Lung microvascular endothelial cell (primary cell): Measurements from ENCODE around the gene MAST3. TPM values are rescaled to one million over a fixed set of nuclear protein-coding genes. Genes with fewer than 3 reads are reported as not detected.
A peak's percentile ranks its signal among the peaks of the same experiment; 100 is the strongest.

ENCODE experiments used
- DNase-seq, 2 donors: peaks; one replicate each; pipeline versions ENCODE4 v3.0.0 to v3.0.0-alpha.2; 2010; ENCODE audit warnings: low read depth in 2 of 2
- total RNA-seq: library from RNA; depleted of rRNA; stranded (reverse); fragments of >200 nt; gene quantifications from 2 replicates; pipeline ENCODE4 v1.2.1, GENCODE V29; 2014

MAST3 gene
- total RNA-seq, 1 donor from 2014 or later = 2.0 TPM

DNA sequence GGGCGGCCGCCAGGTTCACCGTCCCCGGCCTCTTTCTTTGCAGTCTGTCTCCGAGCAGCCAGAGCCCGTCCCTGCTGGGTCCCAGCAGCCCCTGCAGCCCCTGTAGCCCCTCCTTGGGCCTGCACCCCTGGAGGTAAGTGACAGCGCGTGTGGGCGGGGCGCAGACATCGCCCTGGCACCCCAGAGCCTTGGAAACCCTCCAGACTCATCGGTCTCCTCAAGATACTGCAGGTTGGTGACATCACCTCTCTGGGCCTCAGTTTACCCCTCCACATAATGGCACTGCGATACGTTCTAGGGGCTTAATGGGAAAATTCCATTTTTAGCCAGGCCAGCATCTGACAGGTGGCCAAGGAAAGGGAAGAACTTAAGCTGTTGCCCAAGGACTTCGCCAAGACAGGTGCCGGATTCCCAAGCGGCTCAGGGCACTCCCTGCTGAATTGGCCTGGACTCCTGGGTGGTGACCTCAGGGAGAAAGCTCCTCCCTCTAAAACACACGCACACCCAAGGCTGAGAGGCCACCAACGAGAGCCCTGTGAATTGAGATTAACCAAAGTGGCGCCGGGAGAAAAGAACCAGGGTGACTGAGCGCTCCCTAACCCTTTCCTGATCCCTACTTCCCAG, 13.1 kb downstream of the MAST3 start:
- no peak for DNase-seq

DNA sequence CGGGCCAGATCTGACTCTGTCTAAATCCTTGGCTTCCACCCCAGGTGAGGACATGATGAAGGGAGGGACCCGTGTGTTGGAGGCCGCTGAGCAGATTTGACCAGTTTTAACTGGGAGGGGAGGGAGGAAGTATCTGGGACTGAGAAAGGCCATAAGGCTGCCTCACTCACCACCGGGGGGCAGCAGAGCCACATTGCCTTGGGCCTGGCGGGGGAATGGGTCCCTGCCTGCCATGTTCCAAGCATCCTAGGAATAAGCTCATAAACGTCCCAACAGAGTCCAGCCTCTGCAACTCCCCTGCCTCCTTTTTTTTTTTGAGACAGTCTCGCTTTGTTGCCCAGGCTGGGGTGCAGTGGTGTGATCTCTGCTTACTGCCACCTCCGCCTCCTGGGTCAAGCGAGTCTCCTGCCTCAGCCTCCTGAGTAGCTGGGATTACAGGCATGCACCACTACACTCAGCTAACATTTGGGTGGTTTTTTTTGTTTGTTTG, 15.5 kb downstream of the MAST3 start:
- DNase-seq = peak; percentile 84 to 90

DNA sequence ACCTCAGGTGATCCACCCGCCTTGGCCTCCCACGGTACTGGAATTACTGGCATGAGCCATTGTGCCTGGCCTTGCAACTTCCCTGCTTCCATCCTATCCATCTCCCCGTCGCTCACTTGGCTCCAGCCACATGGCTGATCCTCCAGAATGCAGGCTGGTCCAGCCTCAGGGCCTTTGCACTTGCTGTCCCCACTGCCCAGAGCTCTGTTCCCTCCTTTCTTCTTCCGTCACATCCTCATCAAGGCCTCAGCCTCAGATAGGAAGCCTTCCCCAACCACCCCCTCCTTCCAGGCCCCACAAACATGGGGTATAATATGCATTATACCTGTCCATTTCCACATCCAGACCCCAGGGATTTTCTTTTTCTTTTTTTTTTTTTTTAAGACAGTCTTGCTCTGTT, 16.2 kb downstream of the MAST3 start:
- DNase-seq = no peak

DNA sequence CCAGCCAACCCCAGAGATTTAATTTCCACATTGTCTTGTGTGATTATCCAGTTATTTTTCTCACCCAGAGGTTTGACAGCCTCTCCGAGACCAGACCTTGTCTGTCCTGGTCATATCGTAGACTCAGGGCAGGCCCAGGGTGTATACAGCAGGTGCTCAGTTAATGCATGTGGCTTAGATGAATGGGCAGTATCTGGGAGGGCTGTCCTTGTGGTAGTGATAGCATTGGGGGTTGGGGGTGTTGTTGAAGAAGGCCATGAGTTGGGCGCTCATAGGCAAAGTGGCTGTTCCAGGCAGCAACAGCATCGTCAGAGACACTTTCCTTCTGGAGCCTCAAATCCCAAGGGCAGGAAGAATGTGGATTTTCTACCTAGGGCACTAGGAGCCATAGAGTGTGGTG, 16.9 kb downstream of the MAST3 start:
- DNase-seq = no peak

DNA sequence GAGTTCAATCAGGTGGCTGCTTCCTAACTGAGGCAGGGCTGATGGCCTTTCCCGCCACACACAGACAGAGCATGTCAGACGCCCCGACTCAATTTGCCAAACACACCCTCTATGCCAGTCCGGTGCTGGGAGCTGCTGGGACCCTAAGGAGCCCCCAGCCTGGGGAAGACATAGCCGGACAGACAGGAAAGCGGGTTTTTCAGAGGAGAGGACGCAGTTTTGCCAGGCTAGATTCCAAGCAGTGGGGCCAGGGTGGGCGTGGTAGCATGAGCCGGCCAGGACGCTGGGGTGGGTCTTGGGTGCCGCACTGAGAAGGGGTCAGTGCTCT, 19.8 kb downstream of the MAST3 start:
- DNase-seq = no peak

DNA sequence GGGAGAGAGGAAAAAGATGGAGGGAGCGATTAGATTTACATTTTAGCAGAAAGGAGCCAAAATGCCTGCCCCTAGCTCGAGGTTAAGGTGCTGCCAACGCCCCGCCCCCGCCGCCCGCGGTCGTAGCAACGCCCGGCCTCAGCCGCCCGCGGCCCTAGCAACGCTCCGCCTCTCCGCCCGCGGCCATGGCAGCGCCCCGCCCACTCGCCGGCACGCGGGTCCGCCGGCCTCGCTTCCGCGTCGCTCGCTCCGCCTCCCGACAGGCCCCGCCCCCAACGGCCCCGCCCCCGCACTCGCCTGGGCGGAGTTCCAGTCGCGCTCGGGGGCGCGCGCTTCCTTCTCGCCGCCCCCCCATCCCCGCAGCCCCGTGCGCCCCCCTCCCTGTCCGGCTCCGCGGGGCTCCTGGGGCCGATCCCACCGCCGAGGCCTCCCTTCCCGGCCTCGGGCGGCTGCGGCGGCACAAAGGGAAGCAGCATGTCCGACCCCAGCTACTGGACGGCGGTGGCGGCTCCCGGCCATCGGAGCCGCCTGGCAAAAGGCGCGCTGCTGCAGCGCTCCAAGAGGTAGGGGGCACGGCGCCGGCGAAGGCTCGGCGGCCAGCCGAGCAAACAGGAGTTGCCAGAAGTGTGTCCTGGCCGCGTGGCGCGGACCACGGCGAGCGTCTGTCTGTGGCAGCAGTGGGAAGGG, 20.3 kb downstream of the MAST3 start:
- peak; percentile 88 to 93 for DNase-seq

DNA sequence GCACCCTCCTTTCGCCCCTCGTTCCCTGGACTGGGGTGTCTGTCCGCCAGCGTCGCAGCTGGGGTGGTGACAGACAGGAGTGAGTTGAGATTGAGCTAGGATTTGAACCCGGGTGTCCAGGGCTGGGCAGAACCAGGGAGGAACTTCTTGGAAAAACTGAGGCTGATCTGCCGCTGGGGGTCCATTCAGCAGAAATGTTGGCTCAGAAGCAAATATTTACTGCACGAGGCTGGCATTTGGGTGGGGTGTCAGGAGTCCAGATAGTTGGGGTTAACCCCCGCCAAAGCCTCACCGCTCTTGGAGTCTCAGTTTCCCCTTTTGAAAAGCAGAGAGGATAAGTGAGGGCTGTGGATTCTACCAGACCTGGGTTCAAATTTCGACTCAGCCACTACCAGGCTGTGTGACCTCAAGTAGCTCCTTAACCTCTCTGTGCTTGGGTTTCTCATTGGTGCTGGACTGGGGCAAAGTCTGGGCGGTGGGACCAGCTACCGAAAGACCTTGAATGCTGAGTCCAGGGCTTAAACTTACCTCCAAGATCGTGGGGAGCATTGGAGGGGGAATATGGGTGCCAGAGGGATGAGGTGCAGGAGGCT, 20.9 kb downstream of the MAST3 start:
- DNase-seq = no peak

DNA sequence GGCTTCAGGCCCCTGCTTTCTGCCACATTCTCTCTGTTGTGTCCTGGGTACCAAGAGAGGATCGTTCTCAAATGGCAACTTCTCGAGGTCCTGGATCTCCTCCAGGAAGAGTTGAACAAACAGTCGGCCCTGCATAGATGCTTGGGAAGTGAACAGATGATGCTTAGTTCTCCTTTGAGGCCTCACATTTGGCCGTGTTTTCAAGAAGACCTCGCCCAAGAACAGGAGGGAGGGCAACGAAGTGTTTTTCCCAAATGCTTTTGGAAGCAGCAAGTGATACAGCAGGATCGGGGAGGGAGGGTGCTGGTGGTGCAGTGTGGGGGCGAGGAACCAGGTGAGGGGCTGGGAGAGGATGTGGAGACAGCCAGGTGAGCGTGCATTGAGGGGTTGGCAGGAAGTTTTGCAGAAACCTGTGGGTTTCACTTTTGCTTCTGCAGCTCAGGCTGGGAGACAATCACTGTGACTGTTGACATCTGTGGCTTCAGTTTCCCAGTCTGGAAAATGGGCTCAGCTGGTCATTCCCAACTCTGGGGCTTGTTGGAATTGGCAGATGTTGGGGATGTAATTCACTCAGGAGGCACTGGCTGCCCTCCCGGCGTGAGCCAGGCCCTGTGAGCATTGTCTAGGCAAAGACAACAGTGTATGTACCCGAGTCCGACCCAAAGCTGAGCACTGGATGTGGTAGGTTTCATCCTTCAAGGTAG, 21.6 kb downstream of the MAST3 start:
- DNase-seq = no peak

DNA sequence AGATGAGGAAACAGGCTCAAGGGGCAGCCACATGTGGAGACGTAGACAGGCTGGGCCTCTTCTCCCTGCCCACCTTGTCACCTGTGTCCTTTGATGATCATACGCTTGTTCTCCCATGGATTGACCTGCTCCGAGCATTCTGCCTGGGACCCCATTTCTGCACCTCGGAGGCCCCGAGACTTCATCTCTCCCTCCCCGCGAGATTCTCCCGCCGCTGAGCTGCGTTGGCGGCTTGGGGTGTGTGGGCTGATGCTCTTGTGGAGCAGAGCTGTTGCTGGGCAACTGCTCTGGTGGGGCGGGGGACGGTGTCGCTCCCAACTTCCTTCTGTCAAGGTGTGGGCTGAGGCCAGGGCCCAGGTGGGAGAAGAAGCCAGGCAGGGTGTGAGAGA, 22.1 kb downstream of the MAST3 start:
- DNase-seq = no peak

DNA sequence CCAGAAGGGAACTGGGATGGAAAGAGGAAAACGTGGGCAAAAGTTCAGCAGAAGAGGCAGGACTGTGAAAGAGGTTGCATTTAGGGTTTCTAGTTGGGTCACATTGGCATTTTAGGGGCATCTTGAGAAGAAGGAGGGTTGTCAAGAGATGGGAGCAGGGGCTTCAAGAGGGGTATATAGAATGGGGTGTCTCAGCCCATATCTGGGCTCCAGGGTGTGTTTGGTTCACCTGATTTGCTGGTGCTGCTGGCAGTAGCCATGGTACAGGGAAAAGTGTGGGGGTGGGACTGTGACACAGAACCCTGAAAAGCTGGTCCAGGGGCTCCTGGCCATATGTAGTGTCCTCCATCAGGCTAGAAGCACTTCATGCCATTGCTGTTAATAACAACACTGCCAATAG, 22.5 kb downstream of the MAST3 start:
- DNase-seq = no peak

DNA sequence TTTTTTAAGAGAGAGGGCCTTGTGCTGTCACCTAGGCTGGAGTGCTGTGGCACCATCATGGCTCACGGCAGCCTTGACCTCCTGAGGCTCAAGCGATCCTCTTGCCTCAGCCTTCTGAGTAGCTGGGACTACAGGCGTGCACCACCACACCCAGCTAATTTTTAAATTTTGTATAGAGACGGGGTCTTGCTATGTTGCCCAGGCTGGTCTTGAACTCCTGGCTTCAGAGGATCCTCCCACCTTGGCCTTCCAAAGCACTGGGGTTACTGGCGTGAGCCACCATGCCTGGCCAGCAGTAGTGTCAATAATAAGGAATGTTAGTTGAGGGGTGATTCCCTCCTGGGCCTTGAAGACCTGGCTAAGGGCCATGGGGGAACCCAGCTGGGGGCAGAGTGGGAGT, 23.6 kb downstream of the MAST3 start:
- no peak for DNase-seq

DNA sequence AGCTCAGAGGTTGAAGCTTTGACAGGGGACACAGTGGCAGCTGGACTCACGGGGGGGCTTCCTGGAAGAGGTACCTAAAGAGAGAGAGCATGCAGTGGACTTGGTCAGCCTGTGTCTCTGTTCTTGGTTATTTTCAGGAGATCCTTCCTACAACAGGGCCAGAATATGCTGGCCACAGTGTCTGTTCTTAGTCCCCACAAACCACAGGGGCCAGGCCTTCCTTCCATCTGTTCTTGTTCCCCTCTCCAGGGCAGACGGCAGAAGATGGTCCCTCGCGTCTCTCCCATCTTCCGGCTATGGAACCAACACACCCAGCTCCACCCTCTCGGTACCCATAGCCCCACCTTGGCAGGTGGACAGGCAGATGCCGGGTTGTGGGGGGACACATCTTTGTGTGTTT, 24.8 kb downstream of the MAST3 start:
- DNase-seq = no peak

DNA sequence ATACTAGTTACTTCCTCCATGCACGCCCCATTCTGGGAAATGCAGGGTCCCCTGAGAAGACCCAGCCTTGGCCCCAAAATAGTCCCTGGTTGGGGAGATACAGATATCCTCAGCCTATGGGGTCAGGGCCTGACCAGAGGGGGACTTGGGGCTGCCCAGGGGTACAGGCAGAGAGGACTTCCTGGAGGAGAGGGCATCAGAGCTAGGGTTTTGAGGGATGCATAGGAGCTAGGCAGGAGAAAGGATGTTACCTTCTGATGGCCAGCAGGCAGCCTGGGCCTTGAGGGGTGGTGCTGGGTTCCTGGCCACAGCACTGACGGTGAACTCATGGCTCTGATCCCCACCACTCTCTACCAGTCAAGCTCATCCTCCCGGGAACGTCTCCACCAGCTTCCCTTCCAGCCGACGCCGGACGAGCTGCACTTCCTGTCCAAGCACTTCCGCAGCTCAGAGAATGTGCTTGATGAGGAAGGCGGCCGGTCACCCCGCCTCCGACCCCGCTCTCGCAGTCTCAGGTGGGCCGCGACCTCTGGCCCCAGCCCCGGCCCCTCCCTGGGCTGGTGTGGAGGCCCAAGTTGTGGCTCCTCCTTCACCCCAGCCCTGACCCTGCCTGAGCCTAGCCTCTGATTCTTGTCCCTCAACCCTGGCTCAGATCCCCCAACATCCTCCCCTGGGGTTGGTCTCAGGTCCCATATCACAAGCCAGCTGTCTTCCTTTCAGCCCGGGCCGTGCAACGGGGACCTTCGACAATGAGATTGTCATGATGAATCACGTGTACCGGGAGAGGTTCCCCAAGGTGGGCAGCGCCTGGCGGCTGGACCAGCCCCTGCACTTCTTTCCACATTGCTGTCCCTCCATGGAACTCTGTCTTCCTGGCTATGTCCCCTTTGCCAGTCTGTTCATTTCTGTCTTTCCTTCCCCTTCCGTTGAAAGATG, 25.6 kb downstream of the MAST3 start:
- DNase-seq = peak; percentile 56 to 77

DNA sequence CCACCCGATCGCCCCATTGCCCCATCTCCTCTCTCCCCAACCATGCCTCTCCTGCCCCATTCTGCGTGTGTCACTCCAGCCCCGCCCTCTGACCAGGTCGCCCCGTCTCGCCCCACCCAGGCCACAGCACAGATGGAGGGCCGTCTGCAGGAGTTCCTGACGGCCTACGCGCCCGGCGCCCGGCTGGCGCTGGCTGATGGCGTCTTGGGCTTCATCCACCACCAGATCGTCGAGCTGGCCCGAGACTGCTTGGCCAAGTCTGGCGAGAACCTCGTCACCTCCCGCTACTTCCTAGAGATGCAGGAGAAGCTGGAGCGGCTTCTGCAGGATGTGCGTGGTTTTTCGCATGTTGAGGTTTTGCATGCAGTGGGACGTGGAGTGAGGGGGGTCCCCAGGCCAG, 26.2 kb downstream of the MAST3 start:
- no peak for DNase-seq

DNA sequence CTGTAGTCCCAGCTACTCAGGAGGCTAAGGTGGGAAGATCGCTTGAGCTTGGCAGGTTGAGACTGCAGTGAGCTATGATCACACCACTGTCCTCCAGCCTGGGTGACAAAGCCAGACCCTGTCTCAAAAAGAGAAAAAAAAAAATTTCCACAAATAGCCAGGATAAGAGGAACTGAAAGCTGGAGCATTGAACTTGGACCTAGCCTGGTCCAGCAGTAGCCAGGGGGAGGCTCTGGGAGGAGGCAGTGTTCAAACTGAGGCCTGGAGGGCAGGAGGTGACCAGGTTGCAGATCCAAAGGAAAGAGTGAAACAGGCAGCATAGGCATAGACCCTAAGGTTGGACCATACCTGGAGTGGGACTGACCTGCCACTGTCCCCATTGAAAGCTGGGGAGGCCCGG, 28.5 kb downstream of the MAST3 start:
- no peak for DNase-seq

DNA sequence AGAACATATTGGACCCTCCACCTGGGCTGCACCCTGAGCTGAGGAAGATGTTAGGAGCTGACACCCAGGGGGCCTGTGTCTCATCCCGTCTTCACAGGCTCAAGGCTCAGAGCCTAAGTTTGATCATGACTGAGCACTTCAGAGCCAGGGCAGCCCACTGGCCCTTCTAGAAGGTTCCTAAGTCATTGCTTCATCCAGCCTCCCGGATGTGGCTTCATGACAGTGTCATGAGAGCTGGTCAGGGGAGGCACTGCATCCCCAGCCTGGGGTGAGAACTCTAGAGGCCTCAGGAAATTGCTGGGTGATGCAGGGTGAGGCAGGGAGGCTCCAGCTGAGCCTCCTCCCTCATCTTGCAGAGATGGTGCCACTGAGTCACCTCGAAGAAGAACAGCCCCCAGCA, 30.5 kb downstream of the MAST3 start:
- peak in 1 of 2 donors; percentile 18 for DNase-seq

DNA sequence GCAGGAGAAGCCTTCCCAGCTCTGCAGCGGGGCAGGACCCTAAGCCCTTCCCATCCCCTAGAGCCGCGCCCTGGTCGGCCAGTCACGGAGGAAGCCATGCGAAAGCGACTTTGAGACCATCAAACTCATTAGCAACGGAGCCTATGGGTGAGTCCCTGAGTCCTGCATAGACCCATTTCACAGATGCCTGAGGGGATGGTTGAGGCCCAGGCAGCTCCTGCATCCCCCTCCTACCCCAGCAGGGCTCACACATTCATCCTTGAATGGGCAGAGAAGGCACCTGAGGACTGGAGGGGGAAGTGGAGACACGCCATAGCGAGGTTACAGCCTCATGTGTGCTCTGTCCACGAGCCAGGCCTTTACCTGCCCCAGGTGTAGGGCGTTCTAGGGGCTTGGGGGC, 31.2 kb downstream of the MAST3 start:
- DNase-seq = no peak

DNA sequence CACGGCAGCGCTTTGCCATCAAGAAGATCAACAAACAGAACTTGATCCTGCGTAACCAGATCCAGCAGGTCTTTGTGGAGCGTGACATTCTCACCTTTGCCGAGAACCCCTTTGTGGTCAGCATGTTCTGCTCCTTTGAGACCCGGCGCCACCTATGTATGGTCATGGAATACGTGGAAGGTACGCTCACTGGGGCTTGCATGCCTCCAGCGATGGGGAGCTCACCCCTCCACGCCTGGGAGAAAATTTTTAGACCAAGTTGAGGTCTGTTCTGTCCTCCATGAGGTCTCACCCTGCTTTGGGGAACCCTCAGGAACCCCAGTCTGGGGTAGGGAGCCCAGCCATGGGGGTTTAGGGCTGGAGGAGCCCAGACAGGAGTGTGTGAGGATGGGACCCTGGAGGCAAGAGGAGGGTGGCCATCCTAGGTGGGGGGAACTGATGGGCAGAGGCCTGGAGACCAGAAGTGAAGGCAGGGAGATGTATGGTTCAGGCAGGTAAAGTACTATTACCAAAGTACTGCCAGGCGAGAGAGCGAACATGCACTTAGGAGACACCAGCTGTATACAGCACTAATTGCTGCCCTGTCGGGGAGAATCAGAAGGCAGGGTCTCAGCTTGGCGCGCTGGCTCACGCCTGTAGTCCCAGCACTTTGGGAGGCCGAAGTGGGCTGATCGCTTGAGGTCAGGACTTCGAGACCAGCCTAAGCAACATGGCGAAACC, 33.1 kb downstream of the MAST3 start:
- DNase-seq = no peak

DNA sequence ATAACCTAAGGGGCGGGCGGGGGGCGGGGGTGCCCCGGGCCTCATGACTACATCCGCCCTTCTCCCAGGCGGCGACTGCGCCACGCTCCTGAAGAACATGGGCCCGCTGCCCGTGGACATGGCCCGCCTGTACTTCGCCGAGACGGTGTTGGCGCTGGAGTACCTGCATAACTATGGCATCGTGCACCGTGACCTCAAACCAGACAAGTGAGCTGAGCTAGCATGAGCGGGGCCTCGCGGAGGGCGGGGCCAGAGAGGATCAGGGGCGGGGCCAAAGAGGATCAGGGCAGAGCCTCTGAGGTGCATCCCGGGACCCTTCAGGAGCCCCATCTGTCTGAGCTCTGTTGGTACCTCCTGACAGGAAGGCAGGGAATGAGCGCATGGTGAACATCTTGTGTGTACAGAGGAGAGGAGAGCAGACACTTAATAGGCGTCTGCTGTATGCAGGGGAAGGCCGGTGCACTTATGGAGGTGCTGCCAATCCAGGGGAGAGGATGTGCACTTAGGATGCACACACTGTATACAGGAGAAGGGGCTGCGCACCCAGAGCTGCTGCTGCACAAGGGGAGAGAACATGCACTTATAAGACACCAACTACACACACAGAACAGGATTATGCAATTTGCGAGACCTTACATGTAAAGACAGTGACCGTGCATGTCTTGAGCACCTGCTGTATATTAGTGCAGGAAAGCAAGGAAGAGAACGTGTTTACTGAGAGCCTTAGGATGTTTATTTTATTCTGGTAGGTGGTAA, 34.4 kb downstream of the MAST3 start:
- DNase-seq = no peak
